Loucy (cell line): Measurements from ENCODE around the gene MRTO4.

ENCODE experiments used
- H2AFZ ChIP-seq: fragments of 200-600 bp; sonication (generic); 2 replicates; pipeline ENCODE4 v1.6.0; 2016; ENCODE audit warnings: antibody characterized with exemption, mild to moderate bottlenecking, low read length, moderate library complexity
- H3F3A ChIP-seq: fragments of 200-600 bp; 2 replicates; pipeline ENCODE4 v1.6.0; 2016; ENCODE audit warnings: antibody characterized with exemption, low read depth, mild to moderate bottlenecking
- H3K27me3 ChIP-seq: fragments of 200-600 bp; sonication (generic); 2 replicates; pipeline ENCODE4 v1.6.1; 2014; ENCODE audit warnings: low read length, mild to moderate bottlenecking; ENCODE audit not compliant: insufficient read depth, poor library complexity, severe bottlenecking
- H3K36me3 ChIP-seq: fragments of 200-600 bp; sonication (generic); 2 replicates; pipeline ENCODE4 v1.6.1; 2016; ENCODE audit warnings: low read length; ENCODE audit not compliant: insufficient read depth
- H3K4me1 ChIP-seq: fragments of 200-600 bp; sonication (generic); 2 replicates; pipeline ENCODE4 v1.5.1; 2014; ENCODE audit warnings: low read length, mild to moderate bottlenecking; ENCODE audit not compliant: insufficient read depth, poor library complexity, severe bottlenecking
- H3K4me2 ChIP-seq: fragments of 200-600 bp; sonication (generic); 2 replicates; pipeline ENCODE4 v1.6.0; 2014; ENCODE audit warnings: antibody characterized with exemption, low read length, low read depth, mild to moderate bottlenecking; ENCODE audit not compliant: poor library complexity, severe bottlenecking
- H3K4me3 ChIP-seq: fragments of 200-600 bp; sonication (generic); 2 replicates; pipeline ENCODE4 v1.5.1; 2014; ENCODE audit warnings: low read length, mild to moderate bottlenecking, mixed read lengths; ENCODE audit not compliant: poor library complexity, severe bottlenecking
- H3K79me2 ChIP-seq: fragments of 200-600 bp; sonication (generic); 2 replicates; pipeline ENCODE4 v1.6.1; 2014; ENCODE audit warnings: low read length; ENCODE audit not compliant: insufficient read depth
- H3K9ac ChIP-seq: fragments of 200-600 bp; sonication (generic); 2 replicates; pipeline ENCODE4 v1.6.0; 2014; ENCODE audit warnings: mild to moderate bottlenecking, low read depth, low read length, moderate library complexity; ENCODE audit not compliant: poor library complexity, severe bottlenecking
- H3K9me2 ChIP-seq: fragments of 200-600 bp; sonication (generic); replicated peaks from 2 replicates; pipeline ENCODE4 v1.6.1; 2016; ENCODE audit warnings: low read depth, low read length, mixed read lengths
- H3K9me3 ChIP-seq: fragments of 200-600 bp; sonication (generic); 2 replicates; pipeline ENCODE4 v1.6.1; 2014; ENCODE audit warnings: mild to moderate bottlenecking, antibody characterized with exemption, low read length, low read depth; ENCODE audit not compliant: insufficient read depth
- H4K20me1 ChIP-seq: fragments of 200-600 bp; sonication (generic); 2 replicates; pipeline ENCODE4 v1.6.0; 2014; ENCODE audit warnings: antibody characterized with exemption, low read length, mild to moderate bottlenecking; ENCODE audit not compliant: insufficient read depth, poor library complexity, severe bottlenecking
- EZH2phosphoT487 ChIP-seq: fragments of 200-600 bp; IDR thresholded peaks from 2 replicates; pipeline ENCODE4 v1.6.1; 2018; ENCODE audit warnings: antibody characterized with exemption, mild to moderate bottlenecking, moderate library complexity, borderline replicate concordance
- TF ChIP-seq, protein P1 (sequence below): fragments of 200-600 bp; sonication (generic); conservative IDR thresholded peaks from 2 replicates; pipeline ENCODE4 v1.5.1; 2014; ENCODE audit warnings: mild to moderate bottlenecking, antibody characterized with exemption, low read length

MRTO4 gene

DNA sequence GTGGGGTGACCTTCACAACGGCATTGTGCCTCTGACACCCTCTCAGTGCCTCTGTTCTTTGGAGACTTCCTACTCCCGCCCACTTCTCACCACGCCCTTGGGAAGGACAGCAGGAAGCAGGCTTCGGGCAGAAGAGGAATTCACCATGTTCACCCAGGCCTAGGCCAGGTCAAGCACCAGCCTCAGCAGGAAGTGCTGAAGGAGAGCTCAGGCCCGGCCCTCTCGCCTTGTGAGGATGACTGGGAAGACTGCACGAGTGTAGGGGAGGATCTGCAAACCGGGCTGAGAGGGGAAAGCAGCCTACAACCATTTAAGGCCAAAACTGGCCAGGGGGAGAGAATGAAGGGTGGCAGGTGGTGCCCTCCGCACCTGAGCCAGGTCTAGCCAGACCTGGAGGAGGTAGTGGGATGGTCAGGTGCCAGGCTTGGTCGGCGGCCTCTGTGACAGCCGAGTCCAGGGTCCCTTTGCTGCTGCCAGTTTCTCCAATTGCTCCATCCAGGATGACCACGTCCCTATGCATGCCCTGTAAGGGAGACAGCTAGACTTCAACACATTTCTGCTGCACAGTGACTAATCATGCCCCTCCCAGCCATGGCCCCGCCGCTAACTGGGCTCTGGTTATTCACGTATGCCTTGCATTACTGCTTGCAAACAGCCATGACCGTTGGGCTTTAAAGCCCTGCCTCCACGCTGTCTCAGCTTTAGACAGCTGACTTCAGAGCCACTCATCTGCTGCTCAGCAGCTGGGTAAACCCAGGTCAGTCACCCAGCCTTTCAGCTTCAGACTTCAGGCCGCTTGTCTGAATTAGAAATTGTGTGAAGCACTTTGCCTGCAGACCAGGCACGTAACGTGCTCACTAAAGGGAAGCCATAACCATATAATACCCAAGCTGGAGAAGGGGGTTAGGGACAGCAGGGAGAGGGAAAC lies 8.9 kb downstream of the MRTO4 start:
- TF ChIP-seq, protein P1, sequence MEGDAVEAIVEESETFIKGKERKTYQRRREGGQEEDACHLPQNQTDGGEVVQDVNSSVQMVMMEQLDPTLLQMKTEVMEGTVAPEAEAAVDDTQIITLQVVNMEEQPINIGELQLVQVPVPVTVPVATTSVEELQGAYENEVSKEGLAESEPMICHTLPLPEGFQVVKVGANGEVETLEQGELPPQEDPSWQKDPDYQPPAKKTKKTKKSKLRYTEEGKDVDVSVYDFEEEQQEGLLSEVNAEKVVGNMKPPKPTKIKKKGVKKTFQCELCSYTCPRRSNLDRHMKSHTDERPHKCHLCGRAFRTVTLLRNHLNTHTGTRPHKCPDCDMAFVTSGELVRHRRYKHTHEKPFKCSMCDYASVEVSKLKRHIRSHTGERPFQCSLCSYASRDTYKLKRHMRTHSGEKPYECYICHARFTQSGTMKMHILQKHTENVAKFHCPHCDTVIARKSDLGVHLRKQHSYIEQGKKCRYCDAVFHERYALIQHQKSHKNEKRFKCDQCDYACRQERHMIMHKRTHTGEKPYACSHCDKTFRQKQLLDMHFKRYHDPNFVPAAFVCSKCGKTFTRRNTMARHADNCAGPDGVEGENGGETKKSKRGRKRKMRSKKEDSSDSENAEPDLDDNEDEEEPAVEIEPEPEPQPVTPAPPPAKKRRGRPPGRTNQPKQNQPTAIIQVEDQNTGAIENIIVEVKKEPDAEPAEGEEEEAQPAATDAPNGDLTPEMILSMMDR, result no peak
- TF ChIP-seq EZH2phosphoT487, result no peak
- Histone ChIP-seq H3K79me2 (0 out of 2 replicates have a peak, but pooled peaks cover 1% of the 10 kb centered on the region), H3F3A (no peaks in the 10 kb centered on the region), H3K9me3 (no peaks in the 10 kb centered on the region), H2AFZ (no peak overlapping the region), H3K9me2 (no peaks in the 10 kb centered on the region), H3K27me3 (no peaks in the 10 kb centered on the region), H3K9ac (no peak overlapping the region), H4K20me1 (no peaks in the 10 kb centered on the region), H3K4me1 (no peaks in the 10 kb centered on the region), H3K4me3 (no peak overlapping the region), H3K4me2 (no peak overlapping the region), H3K36me3 (peaks cover 46% of the 10 kb centered on the region; the same call in 1 of the 2 replicates)

DNA sequence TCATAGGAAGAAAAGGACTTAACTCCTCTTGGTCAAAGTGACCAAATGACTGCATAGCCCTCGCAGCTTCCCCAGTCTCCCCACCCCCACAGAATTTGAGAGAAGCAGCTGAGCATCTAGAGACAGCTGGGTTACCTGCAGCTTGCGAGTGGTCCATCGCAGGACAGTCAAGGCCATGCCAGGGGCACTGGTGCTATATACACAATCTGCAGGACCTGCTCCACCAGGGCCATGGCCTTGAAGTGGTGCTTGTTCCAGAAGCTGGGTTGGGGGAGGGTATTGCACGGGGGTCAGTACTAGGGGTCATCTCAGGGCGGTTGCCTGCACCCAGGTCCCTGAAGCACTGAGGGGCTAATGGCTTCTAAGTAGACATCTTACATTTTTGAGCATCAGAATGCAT lies 10.4 kb downstream of the MRTO4 start:
- peaks cover 38% of the 10 kb centered on the region; the same call in 1 of the 2 replicates for H3K36me3 ChIP-seq
- no peaks in the 10 kb centered on the region for H3K9me2 ChIP-seq
- H3K79me2 ChIP-seq, result no peaks in the 10 kb centered on the region
- no peaks in the 10 kb centered on the region for H3K27me3 ChIP-seq
- H3K9me3 ChIP-seq, result no peaks in the 10 kb centered on the region
- TF ChIP-seq, protein P1, result no peak
- TF ChIP-seq EZH2phosphoT487, result no peak
- H3K4me3 ChIP-seq, result no peak overlapping the region
- no peak overlapping the region for H2AFZ ChIP-seq
- no peaks in the 10 kb centered on the region for H3F3A ChIP-seq
- H3K4me1 ChIP-seq, result no peaks in the 10 kb centered on the region
- no peak overlapping the region for H3K4me2 ChIP-seq
- no peak overlapping the region for H3K9ac ChIP-seq
- no peaks in the 10 kb centered on the region for H4K20me1 ChIP-seq

DNA sequence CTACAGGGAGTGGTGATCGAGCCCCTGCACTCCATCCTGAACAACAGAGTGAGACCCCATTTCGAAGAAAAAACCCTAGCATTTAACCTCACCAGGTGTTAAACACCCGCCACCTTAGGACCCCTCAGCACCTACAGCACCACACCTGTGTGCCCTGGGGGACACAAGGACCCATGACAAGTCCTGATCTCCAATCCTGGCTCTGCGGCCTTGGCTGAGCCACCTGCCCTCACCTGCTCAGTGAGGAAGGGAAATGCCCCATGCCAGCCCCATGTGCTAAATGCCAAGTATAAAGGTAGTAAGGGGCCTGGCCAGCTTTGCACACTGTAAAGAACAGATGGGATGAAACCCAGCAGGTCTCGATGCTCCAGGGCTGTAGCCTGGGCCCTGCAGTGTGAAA lies 11.1 kb downstream of the MRTO4 start:
- H3K79me2 ChIP-seq, result no peaks in the 10 kb centered on the region
- no peak overlapping the region for H3K9ac ChIP-seq
- H3K4me3 ChIP-seq, result no peak overlapping the region
- no peaks in the 10 kb centered on the region for H4K20me1 ChIP-seq
- no peaks in the 10 kb centered on the region for H3K9me3 ChIP-seq
- H2AFZ ChIP-seq, result no peak overlapping the region
- H3K4me1 ChIP-seq, result no peaks in the 10 kb centered on the region
- no peak overlapping the region for H3K4me2 ChIP-seq
- no peaks in the 10 kb centered on the region for H3K9me2 ChIP-seq
- no peak for TF ChIP-seq EZH2phosphoT487
- TF ChIP-seq, protein P1, result no peak
- H3K27me3 ChIP-seq, result no peaks in the 10 kb centered on the region
- no peaks in the 10 kb centered on the region for H3F3A ChIP-seq
- H3K36me3 ChIP-seq, result peaks cover 31% of the 10 kb centered on the region; the same call in 1 of the 2 replicates
